ENCODE measurements around the gene SH3RF3. TPM values are rescaled to one million over a fixed set of nuclear protein-coding genes. Genes with fewer than 3 reads are reported as not detected.
A peak's percentile ranks its signal among the peaks of the same experiment; 100 is the strongest.

SH3RF3 gene
- total and polyA plus RNA-seq, 5 donors = 5.7 to 8.8 (median 8.1) TPM

GRCh38 chr2:109525836-109526235, 396.8 kb downstream of the SH3RF3 start:
- no peak for ATAC-seq
- DNase-seq = no peak
- WGBS = 79% methylated on average over 4 of the region's 4 CpGs

DNA sequence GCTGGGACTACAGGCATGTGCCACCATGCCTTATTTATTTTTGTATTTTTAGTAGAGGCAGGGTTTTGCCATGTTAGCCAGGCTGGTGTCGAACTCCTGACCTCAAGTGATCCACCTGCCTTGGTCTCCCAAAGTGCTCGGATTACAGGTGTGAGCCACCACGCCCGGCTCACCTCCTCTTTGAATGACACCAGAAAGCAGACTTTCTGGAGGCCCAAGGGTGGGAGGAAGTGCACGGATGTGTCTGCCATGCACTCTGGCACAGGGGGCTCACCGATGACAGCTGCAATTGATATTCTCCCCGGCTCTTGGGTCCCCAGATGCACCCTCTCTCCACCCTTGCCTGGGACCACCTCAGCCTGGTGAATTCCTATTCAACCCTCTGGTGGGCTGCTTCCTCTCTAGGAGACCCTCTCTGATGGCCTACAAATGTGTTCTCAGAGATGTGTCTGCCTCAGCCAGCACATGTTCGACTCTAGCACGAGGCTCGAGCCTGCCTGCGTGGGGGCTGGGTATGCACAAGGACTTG, 397.5 kb downstream of the SH3RF3 start:
- no peak overlapping the region for H3K4me3 ChIP-seq (ENCODE audit: low read length)
- H3K27ac ChIP-seq (ENCODE audit: low read length) = no peak overlapping the region
- H3K4me1 ChIP-seq (ENCODE audit: control insufficient read depth, insufficient read depth, low read length) = no peaks in the 10 kb centered on the region
- intact Hi-C loops (cut with DNase I) = no loop called here
- no peaks in the 10 kb centered on the region for H3K27me3 ChIP-seq (ENCODE audit: control insufficient read depth, insufficient read depth)
- no peak for ATAC-seq
- no peak for DNase-seq
- H3K9me3 ChIP-seq (ENCODE audit: control insufficient read depth, low read length) = no peaks in the 10 kb centered on the region
- WGBS = 93% methylated on average over 11 of the region's 11 CpGs

More at GRCh38 chr2:109525836-109526235, 396.8 kb downstream of the SH3RF3 start:
- intact Hi-C loops (cut with DNase I) = no loop called here
- no peaks in the 10 kb centered on the region for H3K9me3 ChIP-seq (ENCODE audit: control insufficient read depth, low read length)
- H3K4me3 ChIP-seq (ENCODE audit: low read length) = no peak overlapping the region
- H3K4me1 ChIP-seq (ENCODE audit: control insufficient read depth, insufficient read depth, low read length) = no peaks in the 10 kb centered on the region
- H3K27me3 ChIP-seq (ENCODE audit: control insufficient read depth, insufficient read depth) = no peaks in the 10 kb centered on the region
- no peak overlapping the region for H3K27ac ChIP-seq (ENCODE audit: low read length)

GRCh38 chr2:109527079-109527478, 398.1 kb downstream of the SH3RF3 start:
- no peaks in the 10 kb centered on the region for H3K4me1 ChIP-seq (ENCODE audit: control insufficient read depth, insufficient read depth, low read length)
- intact Hi-C loops (cut with DNase I) = no loop called here
- H3K27ac ChIP-seq (ENCODE audit: low read length) = no peak overlapping the region
- 95% methylated on average over 6 of the region's 6 CpGs for WGBS
- H3K4me3 ChIP-seq (ENCODE audit: low read length) = no peak overlapping the region
- H3K27me3 ChIP-seq (ENCODE audit: control insufficient read depth, insufficient read depth) = no peaks in the 10 kb centered on the region
- no peaks in the 10 kb centered on the region for H3K9me3 ChIP-seq (ENCODE audit: control insufficient read depth, low read length)
- ATAC-seq = no peak
- DNase-seq = no peak

- no peak for ATAC-seq
- Histone ChIP-seq H3K9me3 (ENCODE audit: control insufficient read depth, low read length) (no peaks in the 10 kb centered on the region), H3K27ac (ENCODE audit: low read length) (no peak overlapping the region), H3K4me3 (ENCODE audit: low read length) (no peak overlapping the region), H3K27me3 (ENCODE audit: control insufficient read depth, insufficient read depth) (no peaks in the 10 kb centered on the region), H3K4me1 (ENCODE audit: control insufficient read depth, insufficient read depth, low read length) (no peaks in the 10 kb centered on the region)
- peak in 1 of 3 donors; percentile 34 for DNase-seq
- 92% methylated on average over 16 of the region's 16 CpGs for WGBS
- intact Hi-C loops (cut with DNase I) = no loop called here
Measured at GRCh38 chr2:109527846-109528705, 399.1 kb downstream of the SH3RF3 start.

- Histone ChIP-seq H3K9me3 (ENCODE audit: control insufficient read depth, low read length) (no peaks in the 10 kb centered on the region), H3K4me3 (ENCODE audit: low read length) (no peak overlapping the region), H3K27me3 (ENCODE audit: control insufficient read depth, insufficient read depth) (no peaks in the 10 kb centered on the region), H3K27ac (ENCODE audit: low read length) (no peak overlapping the region), H3K4me1 (ENCODE audit: control insufficient read depth, insufficient read depth, low read length) (no peaks in the 10 kb centered on the region)
- no peak for ATAC-seq
- DNase-seq = peak in 1 of 3 donors; percentile 44
- intact Hi-C loops (cut with DNase I) = no loop called here
- WGBS = 91% methylated on average over 21 of the region's 21 CpGs
Measured at GRCh38 chr2:109528811-109529501, 400.0 kb downstream of the SH3RF3 start.

GRCh38 chr2:109529532-109530449, 400.8 kb downstream of the SH3RF3 start:
- no peak overlapping the region for H3K27ac ChIP-seq (ENCODE audit: low read length)
- ATAC-seq = peak; percentile 11 to 24
- intact Hi-C loops (cut with DNase I) = no loop called here
- H3K27me3 ChIP-seq (ENCODE audit: control insufficient read depth, insufficient read depth) = no peaks in the 10 kb centered on the region
- H3K4me3 ChIP-seq (ENCODE audit: low read length) = no peak overlapping the region
- DNase-seq = peak in 2 of 3 donors; percentile 68 to 77
- H3K9me3 ChIP-seq (ENCODE audit: control insufficient read depth, low read length) = no peaks in the 10 kb centered on the region
- WGBS = 66% methylated on average over 16 of the region's 16 CpGs
- H3K4me1 ChIP-seq (ENCODE audit: control insufficient read depth, insufficient read depth, low read length) = no peaks in the 10 kb centered on the region

- H3K27ac ChIP-seq (ENCODE audit: low read length) = no peak overlapping the region
- intact Hi-C loops (cut with DNase I) = no loop called here
- H3K27me3 ChIP-seq (ENCODE audit: control insufficient read depth, insufficient read depth) = no peaks in the 10 kb centered on the region
- DNase-seq (peak in 1 of 3 donors; percentile 28), ATAC-seq (peak in 1 of 2 donors; percentile 28)
- WGBS = 44% methylated on average over 6 of the region's 6 CpGs
- H3K4me1 ChIP-seq (ENCODE audit: control insufficient read depth, insufficient read depth, low read length) = no peaks in the 10 kb centered on the region
- H3K9me3 ChIP-seq (ENCODE audit: control insufficient read depth, low read length) = no peaks in the 10 kb centered on the region
- H3K4me3 ChIP-seq (ENCODE audit: low read length) = no peak overlapping the region
Measured at GRCh38 chr2:109530712-109531111, 401.7 kb downstream of the SH3RF3 start.

DNA sequence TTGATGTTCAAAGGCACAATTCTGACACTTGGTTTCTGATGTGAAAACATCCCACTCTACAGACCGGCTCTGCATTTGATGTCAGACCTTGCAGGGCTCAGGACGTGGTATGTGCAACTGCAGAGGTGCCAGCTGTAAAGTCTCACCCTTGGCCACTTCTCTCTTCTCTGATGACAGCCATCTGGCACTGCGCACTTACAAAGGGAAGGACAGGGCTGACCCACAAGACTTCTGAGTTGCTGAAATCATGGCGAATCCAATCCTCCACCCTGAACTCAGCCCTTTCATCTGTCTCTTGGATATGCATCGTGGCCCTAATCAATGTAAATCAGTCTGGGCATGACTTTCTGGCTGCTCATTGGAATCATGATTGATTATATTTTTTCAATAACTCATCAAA, 402.2 kb downstream of the SH3RF3 start:
- WGBS = 54% methylated on average over 5 of the region's 5 CpGs
- intact Hi-C loops (cut with DNase I) = no loop called here
- H3K4me3 ChIP-seq (ENCODE audit: low read length) = no peak overlapping the region
- H3K4me1 ChIP-seq (ENCODE audit: control insufficient read depth, insufficient read depth, low read length) = no peaks in the 10 kb centered on the region
- no peaks in the 10 kb centered on the region for H3K27me3 ChIP-seq (ENCODE audit: control insufficient read depth, insufficient read depth)
- ATAC-seq = peak in 1 of 2 donors; percentile 47
- H3K27ac ChIP-seq (ENCODE audit: low read length) = no peak overlapping the region
- DNase-seq = peak in 1 of 3 donors; percentile 43
- H3K9me3 ChIP-seq (ENCODE audit: control insufficient read depth, low read length) = no peaks in the 10 kb centered on the region

GRCh38 chr2:109531896-109532727, 403.1 kb downstream of the SH3RF3 start:
- peak in 1 of 3 donors; percentile 4 for DNase-seq
- no peak overlapping the region for H3K27ac ChIP-seq (ENCODE audit: low read length)
- H3K27me3 ChIP-seq (ENCODE audit: control insufficient read depth, insufficient read depth) = no peaks in the 10 kb centered on the region
- no peaks in the 10 kb centered on the region for H3K4me1 ChIP-seq (ENCODE audit: control insufficient read depth, insufficient read depth, low read length)
- 87% methylated on average over 10 of the region's 10 CpGs for WGBS
- intact Hi-C loops (cut with DNase I) = no loop called here
- H3K9me3 ChIP-seq (ENCODE audit: control insufficient read depth, low read length) = no peaks in the 10 kb centered on the region
- ATAC-seq = no peak
- no peak overlapping the region for H3K4me3 ChIP-seq (ENCODE audit: low read length)

GRCh38 chr2:109532728-109533076, 403.7 kb downstream of the SH3RF3 start:
- DNase-seq (peak in 1 of 3 donors; percentile 3), ATAC-seq (no peak)
- Histone ChIP-seq H3K9me3 (ENCODE audit: control insufficient read depth, low read length) (no peaks in the 10 kb centered on the region), H3K4me1 (ENCODE audit: control insufficient read depth, insufficient read depth, low read length) (no peaks in the 10 kb centered on the region), H3K4me3 (ENCODE audit: low read length) (no peak overlapping the region), H3K27me3 (ENCODE audit: control insufficient read depth, insufficient read depth) (no peaks in the 10 kb centered on the region), H3K27ac (ENCODE audit: low read length) (no peak overlapping the region)
- WGBS = 95% methylated on average over 5 of the region's 5 CpGs
- intact Hi-C loops (cut with DNase I) = no loop called here
